Measurements from ENCODE around the gene SEMA4D.
A peak's percentile ranks its signal among the peaks of the same experiment; 100 is the strongest.
"Not testable (repeated sequence)": the region's sequence is repeated elsewhere in the genome, so short reads cannot be mapped to it uniquely, and the experiment has no call there.

SEMA4D gene

DNA sequence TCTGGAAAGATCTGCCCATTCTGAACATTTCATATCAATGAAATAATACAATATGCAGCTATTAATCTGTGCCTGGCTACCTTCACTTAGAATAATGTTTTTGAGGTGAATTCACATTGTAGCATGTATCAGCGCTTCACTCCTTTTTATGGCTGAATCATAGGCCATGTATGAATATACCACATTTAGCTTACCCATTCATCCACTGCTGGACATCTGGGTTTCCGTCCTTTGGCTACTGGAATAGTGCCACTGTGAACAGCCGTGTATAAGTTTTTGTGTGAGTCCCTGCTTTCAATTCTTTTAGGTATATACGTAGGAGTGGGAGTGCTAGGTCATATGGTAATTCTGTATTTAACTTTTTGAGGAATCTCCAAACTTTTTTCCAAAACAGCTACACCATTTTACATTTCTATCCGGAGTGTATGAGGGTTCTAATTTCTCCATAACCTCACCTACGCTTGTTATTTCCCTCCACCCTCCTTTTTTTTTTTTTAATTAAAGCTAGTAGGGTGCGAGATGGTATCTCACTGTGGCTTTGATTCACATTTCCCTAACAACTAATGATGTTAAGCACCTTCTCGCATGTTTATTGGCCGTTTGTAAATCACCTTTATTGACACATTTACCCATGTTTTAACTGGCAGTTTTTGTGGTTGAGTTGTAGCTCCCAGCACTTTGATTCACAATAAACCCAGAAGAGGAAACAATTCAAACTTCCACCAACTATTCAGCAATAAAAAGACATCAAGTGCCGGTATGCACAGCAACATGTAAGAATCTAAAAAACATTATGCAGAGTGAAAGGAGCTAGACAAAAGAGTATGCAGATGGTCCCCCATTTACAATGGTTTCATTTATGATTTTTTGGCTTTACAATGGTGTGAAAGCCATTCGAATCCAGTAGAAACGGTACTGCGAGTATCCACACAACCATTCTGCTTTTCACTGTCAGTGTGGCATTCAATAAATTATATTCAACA, 8.1 kb downstream of the SEMA4D start:
- TF ChIP-seq POLR2A (IDR thresholded peaks at IDR 0.05; ENCODE audit: low read length) (no peak), GATA1 (IDR thresholded peaks at IDR 0.05; ENCODE audit: low read depth, low read length) (no peak)
- no peak for DNase-seq

DNA sequence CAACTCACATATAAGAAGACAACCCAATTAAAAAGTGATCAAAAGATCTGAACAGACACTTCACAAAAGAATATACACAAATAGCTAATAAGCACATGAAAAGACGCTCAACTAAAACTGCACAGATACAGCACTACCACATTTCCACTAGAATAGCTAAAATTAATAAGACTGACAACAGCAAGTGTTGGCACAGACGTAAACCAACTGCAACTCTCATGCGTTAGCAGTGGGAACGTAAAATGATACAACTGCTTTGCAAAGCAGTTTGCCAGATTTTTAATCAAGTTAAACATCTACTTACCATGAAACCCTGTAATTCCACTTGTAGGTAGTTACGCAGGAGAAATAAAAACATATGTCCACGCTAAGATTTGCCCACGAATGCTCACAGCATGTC, 9.0 kb downstream of the SEMA4D start:
- DNase-seq = no peak
- no peak for TF ChIP-seq POLR2A (IDR thresholded peaks at IDR 0.05; ENCODE audit: low read length)

DNA sequence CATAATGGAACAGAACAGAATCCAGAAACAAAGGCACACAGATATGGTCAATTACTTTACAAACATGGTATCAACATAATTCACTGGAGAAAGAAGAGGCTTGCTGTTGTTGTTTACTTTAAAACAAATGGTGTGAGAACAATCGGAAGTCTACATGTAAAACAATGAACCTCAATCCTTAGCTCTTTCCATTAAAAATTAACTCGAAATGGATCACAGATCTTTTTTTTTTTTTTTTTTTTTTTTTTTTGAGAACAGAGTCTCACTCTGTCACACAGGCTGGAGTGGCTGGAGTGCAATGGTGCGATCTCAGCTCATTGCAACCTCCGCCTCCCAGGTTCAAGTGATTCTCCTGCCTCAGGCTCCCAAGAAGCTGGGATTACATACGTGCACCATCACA, 9.8 kb downstream of the SEMA4D start:
- DNase-seq = no peak
- TF ChIP-seq POLR2A (IDR thresholded peaks at IDR 0.05; ENCODE audit: low read length) (no peak), GATA1 (IDR thresholded peaks at IDR 0.05; ENCODE audit: low read depth, low read length) (no peak)

DNA sequence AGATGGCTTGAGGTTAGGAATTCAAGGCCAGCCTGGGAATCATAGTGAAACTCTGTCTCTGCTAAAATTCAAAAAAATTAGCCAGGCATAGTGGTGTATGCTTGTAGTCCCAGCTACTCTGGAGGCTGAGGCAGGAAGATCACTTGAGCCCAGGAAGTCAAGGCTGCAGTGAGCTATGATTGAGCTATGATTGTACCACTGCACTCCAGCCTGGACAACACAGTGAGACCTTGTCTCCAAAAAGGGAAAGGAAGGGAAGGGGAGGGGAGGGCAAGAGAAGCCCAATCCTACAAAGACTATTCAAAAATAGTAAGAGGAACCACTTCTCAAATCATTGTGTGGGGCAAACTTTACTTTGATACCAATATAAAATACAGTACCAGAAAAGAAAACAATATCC, 11.2 kb downstream of the SEMA4D start:
- TF ChIP-seq GATA1 (IDR thresholded peaks at IDR 0.05; ENCODE audit: low read depth, low read length) = no peak
- TF ChIP-seq POLR2A (IDR thresholded peaks at IDR 0.05; ENCODE audit: low read length) = no peak

DNA sequence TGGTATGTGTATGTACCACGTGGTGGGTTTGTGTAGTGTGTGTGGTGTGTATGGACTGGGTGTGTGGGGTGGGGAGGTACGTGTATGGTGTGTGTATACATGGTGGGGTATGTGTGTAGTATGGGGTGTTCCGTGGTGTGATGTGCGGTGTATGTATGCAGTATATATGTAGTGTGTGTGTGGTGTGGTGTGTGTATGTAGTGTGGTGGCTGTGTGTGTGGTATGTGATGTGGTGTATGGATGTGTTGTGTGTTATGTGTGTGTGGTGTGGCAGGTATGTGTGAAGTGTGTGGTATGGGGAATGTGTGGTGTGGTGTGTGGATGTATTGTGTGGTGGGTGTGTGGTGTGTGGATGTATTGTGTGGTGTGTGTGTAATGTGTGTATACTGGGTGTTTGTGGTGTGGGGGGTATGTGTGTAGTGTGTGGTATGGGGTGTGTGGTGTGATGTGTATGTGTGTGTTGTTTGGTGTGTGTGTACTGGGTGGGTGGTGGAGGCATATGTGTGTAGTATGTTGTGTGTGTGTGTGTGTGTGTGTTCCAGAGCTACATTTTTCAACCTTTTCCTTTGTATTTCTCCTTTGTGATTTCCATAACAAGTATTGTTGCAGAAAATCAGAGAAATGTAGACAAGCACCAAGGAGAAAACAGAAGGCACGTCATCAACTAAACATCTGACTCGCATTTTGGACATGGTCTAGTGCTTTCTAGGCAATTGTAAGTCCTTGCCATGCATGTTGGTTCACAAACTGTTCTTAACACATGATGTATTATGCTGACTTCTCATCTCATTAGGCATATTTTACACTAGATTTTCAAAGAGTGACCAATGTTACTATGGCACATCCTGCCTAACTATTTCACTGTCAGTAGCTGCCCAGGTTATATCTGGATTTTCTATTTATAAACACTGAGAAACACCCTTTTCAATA, 13.2 kb downstream of the SEMA4D start:
- peak in 1 of 2 experiments; percentile 6 for DNase-seq
- no peak for TF ChIP-seq GATA1 (IDR thresholded peaks at IDR 0.05; ENCODE audit: low read depth, low read length)
- no peak for TF ChIP-seq POLR2A (IDR thresholded peaks at IDR 0.05; ENCODE audit: low read length)

More for the DNA sequence above, 11.2 kb downstream of the SEMA4D start:
- no peak for DNase-seq

DNA sequence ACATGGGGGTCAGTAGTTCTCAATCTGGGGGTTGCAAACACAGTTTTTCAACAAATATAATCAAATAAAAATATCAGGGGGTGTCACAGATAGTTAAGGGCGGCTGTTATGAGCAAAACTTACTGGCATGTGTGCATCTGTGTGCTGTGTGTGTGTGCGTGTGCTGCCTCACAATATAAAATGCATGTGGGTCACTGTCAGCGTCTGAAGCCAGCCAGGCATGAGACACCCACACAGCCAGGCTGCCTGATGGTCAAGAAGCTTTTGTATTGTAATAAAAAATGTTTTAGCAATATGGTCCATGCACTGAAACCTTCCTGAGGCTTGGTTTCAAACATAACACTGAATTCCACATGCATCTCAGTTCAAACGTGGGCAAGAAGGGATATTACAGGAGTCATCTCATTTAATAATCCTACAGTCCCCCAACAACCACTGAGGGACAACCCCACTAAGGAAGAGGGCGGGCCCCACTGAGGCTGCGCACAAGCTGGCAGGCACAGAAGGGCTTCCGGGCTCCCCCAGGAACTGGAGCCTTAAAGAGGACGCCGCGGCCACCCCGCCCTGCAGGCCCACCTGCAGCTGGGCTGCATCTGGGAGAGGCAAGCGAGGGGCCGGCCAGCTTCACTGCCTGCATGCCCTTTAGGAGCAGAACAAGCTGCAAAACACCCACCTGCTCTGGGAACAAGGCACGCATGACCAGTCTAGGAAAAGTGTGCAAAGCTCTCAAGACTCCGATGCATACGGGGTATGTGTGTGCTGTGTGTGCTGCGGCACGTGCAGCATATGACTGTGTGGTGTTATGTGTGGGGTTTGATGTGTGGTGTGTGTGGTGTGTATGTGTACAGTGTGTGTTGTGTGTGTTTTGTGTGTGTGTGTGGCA, 14.1 kb downstream of the SEMA4D start:
- DNase-seq = peak; percentile 48 to 65
- TF ChIP-seq GATA1 (IDR thresholded peaks at IDR 0.05; ENCODE audit: low read depth, low read length) (no peak), POLR2A (IDR thresholded peaks at IDR 0.05; ENCODE audit: low read length) (peak; percentile 26)

DNA sequence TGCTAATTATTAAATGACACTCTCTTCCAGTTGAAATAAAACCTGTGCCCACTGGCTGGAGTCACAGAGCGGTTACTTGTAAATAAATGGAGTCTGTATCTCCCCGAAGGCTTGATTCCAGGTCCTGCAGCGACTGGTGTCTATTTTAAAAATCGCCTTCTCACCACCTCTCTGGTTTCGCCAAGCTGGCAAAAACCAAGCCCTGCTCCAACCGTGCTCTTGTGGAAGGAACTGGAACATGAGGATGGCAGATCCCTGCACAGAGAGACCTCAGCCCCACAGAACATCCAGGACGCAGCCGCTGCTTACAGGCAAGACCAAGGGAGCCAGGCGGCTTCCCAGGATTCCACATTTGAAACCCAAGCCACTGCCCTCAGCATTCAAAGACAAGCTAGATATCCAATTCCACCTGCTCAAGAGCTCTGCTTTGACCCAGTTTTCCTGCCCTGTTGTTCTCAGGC, 15.0 kb downstream of the SEMA4D start:
- TF ChIP-seq POLR2A (IDR thresholded peaks at IDR 0.05; ENCODE audit: low read length) = no peak
- no peak for TF ChIP-seq GATA1 (IDR thresholded peaks at IDR 0.05; ENCODE audit: low read depth, low read length)
- no peak for DNase-seq

DNA sequence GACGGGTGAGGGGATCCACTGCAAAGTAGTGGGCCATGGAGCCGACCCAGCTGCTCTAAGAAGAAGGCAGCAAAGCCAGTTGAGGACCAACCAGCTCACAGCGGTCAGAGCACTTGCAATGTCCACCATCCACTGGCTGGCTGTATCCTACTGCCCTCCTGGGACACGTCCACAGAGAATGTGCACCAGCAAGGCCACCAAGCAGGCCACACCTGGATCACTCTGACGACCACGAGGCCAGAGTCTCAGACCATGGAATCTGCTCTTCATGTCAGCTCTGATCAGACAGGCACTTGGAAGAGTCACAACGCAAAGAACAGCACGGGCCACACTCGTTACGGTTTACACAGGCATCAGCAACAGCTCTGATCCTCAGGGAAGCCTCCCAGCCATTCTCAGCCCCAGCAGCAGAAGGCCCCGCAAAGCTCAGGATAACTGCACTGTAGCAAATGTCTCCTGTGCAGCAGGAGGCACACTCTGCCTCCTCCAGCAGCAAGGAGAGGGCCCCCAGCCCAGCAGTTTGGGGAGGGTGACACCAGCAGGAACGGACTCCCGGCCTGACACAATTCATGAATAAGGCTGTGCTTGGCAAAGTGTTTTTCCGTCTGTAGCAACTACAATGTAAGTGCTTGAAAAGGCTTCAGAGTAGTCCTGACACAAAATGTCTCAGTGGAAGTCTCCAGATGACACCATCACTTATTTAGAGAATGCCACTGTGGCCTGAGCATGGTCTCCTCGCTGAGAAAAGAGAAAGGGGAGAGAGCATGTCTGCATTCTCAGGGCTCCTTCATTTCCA, 15.7 kb downstream of the SEMA4D start:
- DNase-seq = no peak
- TF ChIP-seq POLR2A (IDR thresholded peaks at IDR 0.05; ENCODE audit: low read length) (no peak), GATA1 (IDR thresholded peaks at IDR 0.05; ENCODE audit: low read depth, low read length) (no peak)

DNA sequence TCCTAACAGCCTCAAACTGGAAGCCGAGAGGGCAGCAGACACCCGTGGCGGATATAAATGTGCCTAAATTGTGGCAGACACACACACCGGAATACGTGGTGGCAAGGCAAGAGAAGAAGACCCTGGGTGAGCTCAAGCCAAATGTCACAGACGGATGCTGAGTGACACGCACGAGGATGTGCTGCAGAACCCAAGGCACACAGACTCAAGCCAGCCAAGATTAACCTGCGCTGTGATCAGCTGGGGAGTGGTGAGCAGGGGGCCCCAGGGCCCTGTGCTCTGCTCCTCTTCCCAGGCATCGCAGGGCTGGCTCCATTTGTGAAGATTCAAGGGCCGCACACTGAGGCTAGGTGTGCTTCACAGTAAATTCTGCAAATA, 16.4 kb downstream of the SEMA4D start:
- DNase-seq = no peak
- TF ChIP-seq POLR2A (IDR thresholded peaks at IDR 0.05; ENCODE audit: low read length) = no peak
- TF ChIP-seq GATA1 (IDR thresholded peaks at IDR 0.05; ENCODE audit: low read depth, low read length) = no peak

DNA sequence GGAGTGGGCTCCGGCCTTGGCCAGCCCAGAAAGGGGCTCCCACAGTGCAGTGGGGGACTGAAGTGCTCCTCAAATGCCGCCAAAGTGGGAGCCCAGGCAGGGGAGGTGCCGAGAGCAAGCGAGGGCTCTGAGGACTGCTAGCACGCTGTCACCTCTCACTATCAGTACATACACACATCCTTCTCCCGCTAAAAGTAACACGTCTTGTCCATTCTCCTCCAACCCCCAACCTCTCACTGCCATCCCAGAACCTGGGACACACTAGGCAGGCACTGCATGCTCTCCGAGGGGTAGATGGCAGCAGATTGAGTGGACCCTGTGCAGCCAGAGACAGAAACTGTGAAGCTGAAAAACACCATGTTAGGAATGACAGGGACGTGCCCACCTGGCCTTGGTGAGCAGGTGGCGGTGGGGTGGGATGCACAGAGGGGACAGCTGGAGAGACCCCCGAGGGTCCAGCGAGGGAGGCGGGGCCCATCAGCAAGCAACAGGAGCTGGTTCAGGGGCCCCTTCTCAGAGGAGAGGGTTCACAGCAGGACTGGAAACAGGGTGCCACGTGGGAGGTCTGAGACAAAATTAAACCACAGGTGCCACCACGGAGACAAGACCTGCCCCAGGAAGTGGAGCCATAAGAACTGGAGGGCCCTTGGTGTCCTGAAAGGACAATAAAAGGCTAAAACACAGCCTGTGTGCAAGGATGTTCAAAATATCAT, 16.9 kb downstream of the SEMA4D start:
- TF ChIP-seq POLR2A (IDR thresholded peaks at IDR 0.05; ENCODE audit: low read length) (no peak), GATA1 (IDR thresholded peaks at IDR 0.05; ENCODE audit: low read depth, low read length) (no peak)
- no peak for DNase-seq

DNA sequence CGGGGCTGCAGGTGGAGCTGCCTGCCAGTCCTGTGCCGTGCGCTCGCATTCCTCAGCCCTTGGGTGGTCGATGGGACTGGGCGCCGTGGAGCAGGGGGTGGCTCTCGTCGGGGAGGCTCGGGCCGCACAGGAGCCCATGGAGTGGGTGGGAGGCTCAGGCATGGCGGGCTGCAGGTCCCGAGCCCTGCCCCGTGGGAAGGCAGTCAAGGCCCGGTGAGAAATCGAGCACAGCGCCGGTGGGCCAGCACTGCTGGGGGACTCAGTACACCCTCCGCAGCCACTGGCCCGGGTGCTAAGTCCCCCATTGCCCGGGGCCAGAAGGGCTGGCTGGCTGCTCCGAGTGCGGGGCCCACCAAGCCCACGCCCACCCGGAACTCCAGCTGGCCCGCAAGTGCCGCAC, 17.5 kb downstream of the SEMA4D start:
- DNase-seq = not testable (repeated sequence)

DNA sequence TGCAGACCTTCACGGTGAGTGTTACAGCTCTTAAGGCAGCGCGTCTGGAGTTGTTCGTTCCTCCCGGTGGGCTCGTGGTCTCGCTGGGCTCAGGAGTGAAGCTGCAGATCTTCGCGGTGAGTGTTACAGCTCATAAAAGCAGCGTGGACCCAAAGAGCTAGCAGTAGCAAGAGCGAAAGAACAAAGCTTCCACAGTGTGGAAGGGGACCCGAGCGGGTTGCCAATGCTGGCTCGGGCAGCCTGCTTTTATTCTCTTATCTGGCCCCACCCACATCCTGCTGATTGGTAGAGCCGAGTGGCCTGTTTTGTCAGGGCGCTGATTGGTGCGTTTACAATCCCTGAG, 18.3 kb downstream of the SEMA4D start:
- DNase-seq = not testable (repeated sequence)

Measured in erythroblast (primary cell).